H9 (cell line): ENCODE measurements around the gene POT1. TPM values are rescaled to one million over a fixed set of nuclear protein-coding genes. Genes with fewer than 3 reads are reported as not detected.
A peak's percentile ranks its signal among the peaks of the same experiment; 100 is the strongest.

Source experiments
- DNase-seq: peaks from one replicate; pipeline ENCODE4 v3.0.0-alpha.2; 2017
- H2AFZ ChIP-seq: one replicate; pipeline ENCODE4 v1.6.1; 2013; ENCODE audit warnings: mild to moderate bottlenecking, low read length, control low read depth, moderate library complexity
- H2AK5ac ChIP-seq: 2 replicates; pipeline ENCODE4 v1.6.1; 2013; ENCODE audit warnings: low read length, control low read depth, mixed read lengths; ENCODE audit not compliant: insufficient read length
- H2BK120ac ChIP-seq: one replicate; pipeline ENCODE4 v1.6.1; 2013; ENCODE audit warnings: low read depth, mild to moderate bottlenecking, low read length, control low read depth, inconsistent platforms; ENCODE audit not compliant: poor library complexity, severe bottlenecking
- H2BK12ac ChIP-seq: 2 replicates; pipeline ENCODE4 v1.6.1; 2013; ENCODE audit warnings: low read length, control low read depth, mixed read lengths, low read depth; ENCODE audit not compliant: insufficient read length
- H2BK15ac ChIP-seq: 2 replicates; pipeline ENCODE4 v1.6.1; 2013; ENCODE audit warnings: low read depth, low read length, control low read depth
- H2BK20ac ChIP-seq: one replicate; pipeline ENCODE4 v1.6.1; 2013; ENCODE audit warnings: low read depth, mild to moderate bottlenecking, low read length, control low read depth, inconsistent platforms; ENCODE audit not compliant: poor library complexity, severe bottlenecking
- H2BK5ac ChIP-seq: 2 replicates; pipeline ENCODE4 v1.6.1; 2013; ENCODE audit warnings: low read length, control low read depth, mixed read lengths; ENCODE audit not compliant: insufficient read length
- H3K14ac ChIP-seq: 2 replicates; pipeline ENCODE4 v1.6.1; 2013; ENCODE audit warnings: low read length, control low read depth; ENCODE audit not compliant: insufficient read depth
- H3K18ac ChIP-seq: 2 replicates; pipeline ENCODE4 v1.6.1; 2013; ENCODE audit warnings: low read depth, mild to moderate bottlenecking, mixed read lengths, low read length, control low read depth; ENCODE audit not compliant: insufficient read length
- H3K23ac ChIP-seq: 2 replicates; pipeline ENCODE4 v1.6.1; 2013; ENCODE audit warnings: low read length, control low read depth, mixed read lengths, low read depth; ENCODE audit not compliant: insufficient read length
- H3K23me2 ChIP-seq: 2 replicates; pipeline ENCODE4 v1.6.1; 2013; ENCODE audit warnings: low read depth, mild to moderate bottlenecking, mixed read lengths, low read length, control low read depth; ENCODE audit not compliant: insufficient read length, poor library complexity, severe bottlenecking
- H3K27ac ChIP-seq: 2 replicates; pipeline ENCODE4 v1.5.1; 2013; ENCODE audit warnings: low read length, control low read depth, mixed read lengths, low read depth; ENCODE audit not compliant: insufficient read length
- H3K27me3 ChIP-seq: 2 replicates; pipeline ENCODE4 v1.6.1; 2013; ENCODE audit warnings: low read length, control low read depth, inconsistent platforms; ENCODE audit not compliant: insufficient read depth
- H3K4ac ChIP-seq: 2 replicates; pipeline ENCODE4 v1.6.1; 2013; ENCODE audit warnings: low read depth, mild to moderate bottlenecking, control low read depth, inconsistent platforms, low read length, moderate library complexity
- H3K4me1 ChIP-seq: 2 replicates; pipeline ENCODE4 v1.6.1; 2013; ENCODE audit warnings: low read length, control low read depth, inconsistent platforms; ENCODE audit not compliant: insufficient read depth
- H3K4me2 ChIP-seq: 2 replicates; pipeline ENCODE4 v1.6.1; 2013; ENCODE audit warnings: low read length, control low read depth, mixed read lengths; ENCODE audit not compliant: insufficient read length, insufficient read depth
- H3K56ac ChIP-seq: 2 replicates; pipeline ENCODE4 v1.6.1; 2013; ENCODE audit warnings: low read depth, mild to moderate bottlenecking, mixed read lengths, low read length, control low read depth; ENCODE audit not compliant: insufficient read length
- H3K79me1 ChIP-seq: 2 replicates; pipeline ENCODE4 v1.6.1; 2013; ENCODE audit warnings: low read depth, mild to moderate bottlenecking, moderate library complexity, low read length, control low read depth, inconsistent platforms; ENCODE audit not compliant: insufficient read depth, poor library complexity, severe bottlenecking
- H3K79me2 ChIP-seq: 2 replicates; pipeline ENCODE4 v1.6.1; 2013; ENCODE audit warnings: low read length, control low read depth, inconsistent platforms; ENCODE audit not compliant: insufficient read depth
- H3K9ac ChIP-seq: 2 replicates; pipeline ENCODE4 v1.6.1; 2013; ENCODE audit warnings: low read length, control low read depth, mixed read lengths; ENCODE audit not compliant: insufficient read length; ENCODE audit errors: extremely low read depth
- H3K9me3 ChIP-seq: one replicate; pipeline ENCODE4 v1.6.1; 2013; ENCODE audit warnings: low read depth, low read length, inconsistent platforms; ENCODE audit not compliant: control insufficient read depth
- H3T11ph ChIP-seq: one replicate; pipeline ENCODE4 v1.6.1; 2013; ENCODE audit warnings: mild to moderate bottlenecking, low read length, control low read depth, inconsistent platforms
- H4K20me1 ChIP-seq: one replicate; pipeline ENCODE4 v1.6.1; 2013; ENCODE audit not compliant: control insufficient read depth, insufficient read length, insufficient read depth
- H4K5ac ChIP-seq: 2 replicates; pipeline ENCODE4 v1.6.1; 2013; ENCODE audit warnings: low read depth, mild to moderate bottlenecking, mixed read lengths, low read length, control low read depth; ENCODE audit not compliant: insufficient read length
- H4K8ac ChIP-seq: replicated peaks from 2 replicates; pipeline ENCODE4 v1.6.1; 2013; ENCODE audit warnings: low read length, control low read depth, mixed read lengths, low read depth; ENCODE audit not compliant: insufficient read length
- H4K91ac ChIP-seq: 2 replicates; pipeline ENCODE4 v1.6.1; 2013; ENCODE audit warnings: low read depth, mild to moderate bottlenecking, moderate library complexity, mixed read lengths, low read length, control low read depth; ENCODE audit not compliant: insufficient read length
- H3K27ac Mint-ChIP-seq, 3 experiments: 2 replicates in 2 of 3; 3 replicates in 1 of 3; pipeline ENCODE4 v1.8.0; 2020 to 2021; ENCODE audit warnings: mixed read lengths in 3 of 3, mild to moderate bottlenecking in 1 of 3, moderate library complexity in 1 of 3
- H3K27me3 Mint-ChIP-seq: 2 replicates; pipeline ENCODE4 v1.8.0; 2021; ENCODE audit warnings: low read depth, mild to moderate bottlenecking, moderate library complexity, mixed read lengths
- H3K36me3 Mint-ChIP-seq, 3 experiments: 2 replicates in 2 of 3; 3 replicates in 1 of 3; pipeline ENCODE4 v1.8.0; 2020 to 2021; ENCODE audit warnings: low read depth in 3 of 3, mixed read lengths in 3 of 3; ENCODE audit not compliant: insufficient read depth in 1 of 3
- H3K4me1 Mint-ChIP-seq, 2 experiments: 2 replicates each; pipeline ENCODE4 v1.8.0; 2020; ENCODE audit warnings: mixed read lengths in 2 of 2
- H3K4me3 Mint-ChIP-seq, 2 experiments: 2 replicates in 1 of 2; 3 replicates in 1 of 2; pipeline ENCODE4 v1.8.0; 2020 to 2021; ENCODE audit warnings: mild to moderate bottlenecking in 2 of 2, mixed read lengths in 2 of 2, moderate library complexity in 1 of 2
- H3K9me3 Mint-ChIP-seq, 2 experiments: 2 replicates in 1 of 2; 3 replicates in 1 of 2; pipeline ENCODE4 v1.8.0; 2020; ENCODE audit warnings: mild to moderate bottlenecking in 2 of 2, mixed read lengths in 2 of 2, moderate library complexity in 1 of 2
- CTCF ChIP-seq: fragments of 200-600 bp; sonication (generic); conservative IDR thresholded peaks from 3 replicates; pipeline ENCODE4 v1.8.0; 2021; ENCODE audit warnings: antibody characterized with exemption, mild to moderate bottlenecking
- WGBS: extraction: QIAGEN DNeasy Blood & Tissue Kit; methylation state at CpG from one replicate; pipeline ENCODE4 v1.1.7; 2013; ENCODE audit warnings: missing lambda C conversion rate, low lambda C conversion rate, mixed read lengths; ENCODE audit not compliant: insufficient read length; ENCODE audit errors: extremely low coverage; 5-methylcytosine and 5-hydroxymethylcytosine counted together
- total RNA-seq: library from RNA; stranded (reverse); gene quantifications from 2 replicates; pipeline ENCODE4 v1.2.1, GENCODE V29; 2021

The POT1 gene
- total RNA-seq, 1 experiment from 2014 or later, result 23.4 TPM

- Mint-ChIP-seq H3K4me3 (no peak overlapping the region), H3K9me3 (no peaks in the 10 kb centered on the region), H3K36me3 (peaks cover 0 to 3% (median 2%) of the 10 kb centered on the region in 3 experiments; a peak in 2 of 7 replicates), H3K4me1 (0 out of 4 replicates have a peak, but pooled peaks cover 0 to 4% of the 10 kb centered on the region in 2 experiments), H3K27ac (peak overlapping the region in 1 of 3 experiments; percentile 33; a peak in 1 of 7 replicates), H3K27me3 (no peaks in the 10 kb centered on the region)
- Histone ChIP-seq H2BK5ac (no peak overlapping the region), H3K4me2 (no peak overlapping the region), H4K5ac (no peak overlapping the region), H4K8ac (no peak overlapping the region), H2BK12ac (no peak overlapping the region), H3K23me2 (no peaks in the 10 kb centered on the region), H4K91ac (no peak overlapping the region), H3K9me3 (no peaks in the 10 kb centered on the region), H3K9ac (no peak overlapping the region), H2BK120ac (no peak overlapping the region), H2AFZ (no peak overlapping the region), H3K27ac (no peak overlapping the region), H3K27me3 (no peaks in the 10 kb centered on the region), H4K20me1 (no peaks in the 10 kb centered on the region), H3K4ac (no peak overlapping the region), H3T11ph (no peak overlapping the region), H3K79me1 (no peaks in the 10 kb centered on the region), H2AK5ac (no peak overlapping the region), H2BK15ac (no peak overlapping the region), H2BK20ac (no peak overlapping the region), H3K18ac (no peak overlapping the region), H3K4me1 (no peaks in the 10 kb centered on the region), H3K56ac (no peak overlapping the region), H3K79me2 (no peaks in the 10 kb centered on the region), H3K23ac (no peak overlapping the region), H3K14ac (no peak overlapping the region)
- TF ChIP-seq CTCF, result peak; percentile 72
- WGBS, result no CpG with 5 or more reads among the region's 3 CpGs
- no peak for DNase-seq
These were observed 73.2 kb downstream of the POT1 start for GRCh38 chr7:124856299-124856888.
